HG03280 (cell line): Measurements from ENCODE around the gene ENAM.

Experiments
- ATAC-seq: cut with Tn5 transposase; IDR thresholded peaks from one replicate; pipeline ENCODE4 v1.9.1; 2021; ENCODE audit warnings: mild to moderate bottlenecking, moderate library complexity; ENCODE audit not compliant: unreplicated experiment

The ENAM gene, protein sequence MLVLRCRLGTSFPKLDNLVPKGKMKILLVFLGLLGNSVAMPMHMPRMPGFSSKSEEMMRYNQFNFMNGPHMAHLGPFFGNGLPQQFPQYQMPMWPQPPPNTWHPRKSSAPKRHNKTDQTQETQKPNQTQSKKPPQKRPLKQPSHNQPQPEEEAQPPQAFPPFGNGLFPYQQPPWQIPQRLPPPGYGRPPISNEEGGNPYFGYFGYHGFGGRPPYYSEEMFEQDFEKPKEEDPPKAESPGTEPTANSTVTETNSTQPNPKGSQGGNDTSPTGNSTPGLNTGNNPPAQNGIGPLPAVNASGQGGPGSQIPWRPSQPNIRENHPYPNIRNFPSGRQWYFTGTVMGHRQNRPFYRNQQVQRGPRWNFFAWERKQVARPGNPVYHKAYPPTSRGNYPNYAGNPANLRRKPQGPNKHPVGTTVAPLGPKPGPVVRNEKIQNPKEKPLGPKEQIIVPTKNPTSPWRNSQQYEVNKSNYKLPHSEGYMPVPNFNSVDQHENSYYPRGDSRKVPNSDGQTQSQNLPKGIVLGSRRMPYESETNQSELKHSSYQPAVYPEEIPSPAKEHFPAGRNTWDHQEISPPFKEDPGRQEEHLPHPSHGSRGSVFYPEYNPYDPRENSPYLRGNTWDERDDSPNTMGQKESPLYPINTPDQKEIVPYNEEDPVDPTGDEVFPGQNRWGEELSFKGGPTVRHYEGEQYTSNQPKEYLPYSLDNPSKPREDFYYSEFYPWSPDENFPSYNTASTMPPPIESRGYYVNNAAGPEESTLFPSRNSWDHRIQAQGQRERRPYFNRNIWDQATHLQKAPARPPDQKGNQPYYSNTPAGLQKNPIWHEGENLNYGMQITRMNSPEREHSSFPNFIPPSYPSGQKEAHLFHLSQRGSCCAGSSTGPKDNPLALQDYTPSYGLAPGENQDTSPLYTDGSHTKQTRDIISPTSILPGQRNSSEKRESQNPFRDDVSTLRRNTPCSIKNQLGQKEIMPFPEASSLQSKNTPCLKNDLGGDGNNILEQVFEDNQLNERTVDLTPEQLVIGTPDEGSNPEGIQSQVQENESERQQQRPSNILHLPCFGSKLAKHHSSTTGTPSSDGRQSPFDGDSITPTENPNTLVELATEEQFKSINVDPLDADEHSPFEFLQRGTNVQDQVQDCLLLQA

DNA sequence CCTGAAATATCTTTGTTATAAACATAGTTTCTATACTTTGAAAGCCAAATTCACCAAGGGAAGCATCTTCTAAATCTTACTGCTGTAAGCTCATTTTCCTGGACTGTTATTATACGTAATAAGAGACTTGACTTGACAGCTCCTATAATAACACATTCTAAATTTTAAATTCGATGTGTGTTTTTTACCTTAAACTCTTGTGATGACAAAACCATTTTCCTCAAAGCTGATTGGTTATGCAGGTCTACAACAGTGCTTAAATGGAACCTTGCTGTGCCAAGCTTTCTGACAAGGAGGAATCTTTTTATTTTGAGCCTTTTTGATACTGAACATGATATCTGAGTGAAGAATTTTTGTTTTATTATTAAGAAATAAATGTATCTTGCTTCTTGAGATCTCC is at the start of gene ENAM:
Gene ENAM, plus strand, starts transcription at position 301 of the 400 bp plus-strand sequence. CDS start 757 bp downstream, outside the sequence.
- no peak for ATAC-seq

DNA sequence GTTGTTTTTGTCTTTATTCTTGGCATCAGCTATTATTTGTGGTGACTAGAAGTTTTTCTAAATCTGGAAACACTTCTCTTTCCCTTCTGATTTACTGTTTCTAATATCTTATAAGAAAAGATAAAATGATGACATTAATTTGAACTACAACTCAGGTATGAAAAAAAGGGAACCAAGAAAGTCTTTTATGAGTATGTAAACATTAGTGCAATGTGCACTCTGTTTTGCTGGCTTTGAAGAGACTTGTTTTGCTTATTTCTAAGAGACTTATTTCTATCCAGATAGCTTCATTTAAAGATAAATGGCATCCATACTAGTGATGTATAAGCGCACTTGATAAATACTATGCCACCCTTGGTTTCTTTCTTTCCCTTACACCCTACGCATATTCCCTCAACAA is 46.6 kb upstream of the ENAM start:
- ATAC-seq = no peak

DNA sequence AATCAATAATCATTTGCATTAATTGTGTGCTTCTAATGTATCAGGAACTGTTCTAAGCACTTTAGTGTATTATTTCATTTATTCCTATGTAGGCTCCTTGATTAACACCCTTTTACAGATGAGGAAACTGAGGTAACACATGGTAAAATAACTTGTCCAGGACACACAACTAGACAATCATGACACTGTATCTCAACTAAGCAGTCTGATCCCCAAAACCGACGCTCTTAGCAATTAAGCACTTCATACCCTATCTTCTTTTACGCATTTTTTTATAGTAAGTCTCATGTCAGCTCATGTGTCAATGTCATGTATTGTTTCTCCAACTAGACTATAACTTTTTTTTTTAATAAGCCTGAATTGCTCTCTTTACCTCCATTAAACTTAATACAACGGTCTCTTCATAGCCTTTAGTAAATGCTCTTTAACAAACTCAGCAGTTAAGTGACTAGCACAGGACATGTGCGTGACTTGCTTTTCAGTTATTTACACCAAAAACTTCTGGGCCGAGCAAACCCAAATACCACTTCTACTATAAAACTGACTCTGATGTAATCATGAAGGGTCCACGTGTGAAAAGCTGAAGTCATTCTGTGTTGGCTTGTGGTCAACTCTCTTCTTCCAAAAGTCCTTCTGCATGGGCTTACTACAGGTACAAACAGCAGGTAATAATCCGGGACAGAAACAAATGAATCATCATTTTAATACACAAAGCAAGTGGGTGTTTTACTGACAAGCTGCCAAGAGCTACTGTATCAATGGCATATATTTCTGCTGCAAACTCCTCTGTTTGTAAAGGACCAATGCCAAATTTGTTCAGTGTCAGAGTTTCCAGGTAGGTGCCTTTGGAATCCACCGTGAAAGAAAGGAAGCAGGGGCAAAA is 44.4 kb upstream of the ENAM start:
- ATAC-seq = no peak

DNA sequence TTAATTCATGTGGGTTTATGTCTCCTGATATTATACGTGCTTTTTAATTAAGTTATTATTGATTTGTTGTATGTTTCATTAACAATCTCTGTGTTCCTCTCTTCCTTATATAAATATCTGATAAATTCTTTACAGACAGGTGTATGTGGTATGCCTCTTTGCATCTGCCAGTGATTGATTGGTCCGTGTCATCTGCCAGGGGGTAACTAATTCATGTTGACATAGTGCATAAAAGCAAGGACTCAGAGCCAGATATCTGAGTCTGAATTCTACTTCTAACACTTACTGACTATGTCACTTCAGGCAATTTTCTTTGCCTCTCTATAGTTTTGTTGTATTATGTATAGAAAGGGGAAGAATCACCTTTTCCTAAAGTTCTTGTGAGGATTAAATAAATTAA is 41.7 kb upstream of the ENAM start:
- ATAC-seq = no peak

DNA sequence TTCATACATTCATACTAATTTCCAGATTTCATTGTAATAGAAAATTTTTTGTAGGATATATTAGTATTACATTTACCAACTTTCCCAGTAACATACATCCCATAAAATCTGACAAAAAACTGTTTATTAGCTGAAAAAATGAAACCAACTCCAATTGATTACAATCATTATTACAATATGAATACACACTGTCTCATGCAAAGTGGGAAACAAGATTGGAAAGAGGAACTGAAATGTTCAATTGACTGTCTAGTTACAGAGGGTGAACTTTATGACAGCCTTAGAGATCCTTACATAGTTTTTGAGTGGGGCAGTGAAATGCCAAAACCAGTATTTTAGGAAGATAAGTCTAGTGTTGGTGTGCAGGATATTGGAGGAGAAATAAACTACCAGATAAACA is 38.8 kb upstream of the ENAM start:
- peak; percentile 95 for ATAC-seq

DNA sequence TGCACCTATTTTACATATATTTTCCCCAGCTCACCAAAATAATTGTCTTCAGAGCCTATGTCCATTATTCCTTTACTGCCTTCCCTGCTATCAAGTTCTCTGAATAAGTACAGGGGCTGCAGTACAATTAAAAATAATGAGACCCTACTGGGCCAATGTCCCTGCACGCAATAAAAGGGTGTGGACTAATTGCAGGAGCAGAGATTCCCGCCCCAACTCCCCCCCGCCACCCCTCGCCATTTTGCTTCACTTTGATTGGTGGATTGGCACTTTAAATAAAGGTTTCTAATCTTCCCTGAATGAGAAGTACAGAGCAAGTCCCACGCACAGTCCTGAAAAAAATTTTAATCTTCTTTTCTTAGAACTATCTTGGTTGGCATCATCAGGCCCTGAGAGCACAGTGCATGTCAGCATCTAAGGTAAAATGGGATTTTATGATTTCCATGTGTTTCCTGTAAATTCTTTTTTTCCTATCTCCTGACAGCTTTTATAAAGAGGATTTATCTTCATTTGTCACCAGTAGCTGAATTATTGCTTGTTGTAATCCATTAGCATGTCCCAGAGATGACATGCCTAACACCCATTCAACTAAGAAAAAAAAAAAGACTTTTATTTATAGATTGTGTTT is 36.5 kb upstream of the ENAM start, which contains the start of gene AMBN:
Gene AMBN, plus strand, starts transcription at position 302 of the 628 bp plus-strand sequence. Its CDS starts 103 bp downstream, at position 405.
- ATAC-seq = no peak

DNA sequence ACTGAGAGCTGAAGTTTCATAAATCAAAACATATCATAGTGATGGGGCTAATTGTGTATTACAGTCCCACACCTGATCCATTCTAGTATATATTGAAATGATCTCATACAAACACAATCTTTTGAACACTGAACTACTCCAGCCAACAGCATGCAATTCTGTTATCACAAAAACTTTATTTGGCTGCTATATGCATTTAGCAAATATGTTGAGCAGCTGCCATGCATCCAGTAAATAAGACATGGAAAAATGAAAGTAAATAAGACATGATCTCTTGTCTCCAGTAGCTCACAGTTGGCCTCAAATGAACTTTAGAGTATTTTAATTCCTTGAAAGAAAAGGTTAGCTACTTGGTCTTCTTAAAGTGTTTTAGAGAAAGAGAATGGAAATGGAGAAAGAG is 34.3 kb upstream of the ENAM start:
- ATAC-seq = no peak

DNA sequence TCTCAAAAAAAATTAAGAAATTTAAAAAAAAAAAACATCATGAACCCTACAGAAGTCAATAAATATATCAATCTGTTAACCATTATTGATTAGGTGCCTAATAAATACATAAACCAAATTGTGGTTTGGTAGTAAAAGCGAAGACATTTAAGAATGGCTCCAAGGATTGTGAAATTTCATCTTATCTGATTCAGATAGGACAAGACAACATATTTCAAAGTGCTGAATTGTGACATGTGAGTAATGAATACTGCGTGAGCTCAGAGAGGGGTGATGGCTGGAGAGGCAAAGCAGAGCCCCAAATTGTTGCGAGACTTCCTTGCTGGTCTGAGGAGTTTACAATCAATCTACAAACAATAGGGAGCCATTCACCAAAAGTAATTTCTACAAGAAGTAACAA is 28.2 kb upstream of the ENAM start:
- no peak for ATAC-seq

DNA sequence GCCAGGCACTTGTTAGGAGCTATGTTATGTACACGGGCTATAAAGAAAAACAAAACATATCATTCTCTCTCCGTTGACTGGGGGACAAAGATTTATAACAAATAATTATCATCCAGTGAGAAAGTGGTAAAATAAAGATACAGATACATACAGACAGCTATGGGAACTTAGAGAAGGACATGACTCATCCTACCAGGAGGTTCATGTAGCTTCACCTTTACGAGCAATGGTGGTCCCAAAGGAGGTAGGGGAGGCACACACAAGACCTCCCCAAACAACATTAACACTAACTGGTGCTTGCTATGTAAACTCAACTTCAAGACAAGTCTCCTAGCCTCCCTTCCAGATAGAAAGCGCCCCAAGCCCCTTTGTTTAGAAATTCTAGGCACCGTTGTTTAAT is 27.6 kb upstream of the ENAM start:
- no peak for ATAC-seq

DNA sequence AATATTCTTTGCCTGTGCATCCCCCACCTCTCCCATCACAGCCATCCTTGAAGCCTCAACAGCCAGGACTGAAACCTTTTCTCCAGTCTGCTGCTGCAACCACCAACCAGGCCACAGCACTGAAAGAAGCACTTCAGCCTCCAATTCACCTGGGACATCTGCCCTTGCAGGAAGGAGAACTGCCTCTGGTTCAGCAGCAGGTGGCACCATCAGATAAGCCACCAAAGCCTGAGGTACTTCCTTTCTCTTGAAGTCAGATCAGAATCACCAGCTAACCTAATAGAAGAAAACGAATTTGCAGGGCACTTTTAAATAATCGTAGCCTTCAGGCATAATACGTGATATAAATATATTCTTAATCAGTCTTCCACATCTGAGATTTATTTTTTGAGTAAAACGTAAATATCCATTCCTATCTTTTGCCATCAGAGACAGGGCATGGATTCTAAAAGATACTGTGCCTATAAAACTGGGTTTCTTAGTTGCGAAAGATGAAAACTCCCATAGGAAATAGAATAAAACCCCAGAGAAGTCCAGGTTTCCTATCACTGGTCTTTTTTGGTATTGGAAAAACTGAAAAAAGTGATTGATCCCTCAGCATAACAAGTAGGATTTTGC is 27.0 kb upstream of the ENAM start:
- ATAC-seq = peak; percentile 94

DNA sequence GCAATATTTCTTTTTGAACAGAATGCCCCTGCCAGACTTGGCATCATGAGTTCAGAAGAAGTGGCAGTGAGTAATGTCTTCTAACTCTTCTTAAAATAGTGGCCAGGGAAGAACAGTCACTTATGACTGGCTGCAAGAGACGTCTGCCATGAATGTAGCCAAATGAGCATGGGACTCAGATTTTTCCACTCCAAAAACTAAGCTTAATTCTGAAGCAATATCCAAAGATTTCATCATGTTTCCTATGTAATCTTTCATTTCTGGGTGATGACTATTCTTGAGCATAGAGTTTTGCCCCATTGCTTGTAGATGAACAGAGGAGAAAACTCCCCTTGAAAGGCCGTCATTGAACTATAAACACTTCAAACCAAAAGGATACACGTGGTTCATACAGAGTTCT is 24.7 kb upstream of the ENAM start:
- ATAC-seq = no peak

DNA sequence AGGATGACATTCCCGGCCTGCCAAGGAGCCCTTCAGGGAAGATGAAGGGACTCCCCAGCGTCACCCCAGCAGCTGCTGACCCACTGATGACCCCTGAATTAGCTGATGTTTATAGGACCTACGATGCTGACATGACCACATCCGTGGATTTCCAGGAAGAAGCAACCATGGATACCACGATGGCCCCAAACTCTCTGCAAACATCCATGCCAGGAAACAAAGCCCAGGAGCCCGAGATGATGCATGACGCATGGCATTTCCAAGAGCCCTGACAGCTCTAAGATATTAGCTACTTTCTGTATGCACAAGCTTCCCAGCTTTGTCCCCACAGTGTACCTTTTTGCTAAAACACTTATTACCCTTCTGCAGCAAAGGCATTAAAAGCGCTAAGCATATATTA is 22.1 kb upstream of the ENAM start:
- no peak for ATAC-seq

DNA sequence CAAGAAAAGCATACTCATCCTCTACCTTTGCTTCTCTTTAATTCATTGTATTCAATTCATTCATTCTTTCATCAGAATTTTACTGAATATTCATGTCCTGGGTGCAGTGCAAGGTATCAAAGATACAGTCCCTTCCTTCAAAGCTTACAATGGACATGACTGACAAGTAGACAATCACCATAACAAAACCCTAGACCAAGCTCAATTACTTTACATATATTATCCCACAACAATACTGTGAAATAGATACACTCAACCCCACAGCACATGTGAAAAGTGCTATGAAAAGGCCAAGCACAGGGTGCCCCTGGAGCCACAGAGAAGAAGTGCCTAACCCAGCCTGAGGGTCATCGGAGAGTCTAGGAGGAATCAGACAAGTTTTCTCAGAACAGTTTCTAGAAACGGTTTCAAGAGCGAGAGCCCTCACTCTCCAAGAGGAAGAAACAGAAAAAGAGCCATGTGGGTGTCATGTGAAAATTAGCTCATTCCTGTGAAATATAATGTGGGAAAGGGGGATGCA is 21.1 kb upstream of the ENAM start:
- ATAC-seq = no peak

DNA sequence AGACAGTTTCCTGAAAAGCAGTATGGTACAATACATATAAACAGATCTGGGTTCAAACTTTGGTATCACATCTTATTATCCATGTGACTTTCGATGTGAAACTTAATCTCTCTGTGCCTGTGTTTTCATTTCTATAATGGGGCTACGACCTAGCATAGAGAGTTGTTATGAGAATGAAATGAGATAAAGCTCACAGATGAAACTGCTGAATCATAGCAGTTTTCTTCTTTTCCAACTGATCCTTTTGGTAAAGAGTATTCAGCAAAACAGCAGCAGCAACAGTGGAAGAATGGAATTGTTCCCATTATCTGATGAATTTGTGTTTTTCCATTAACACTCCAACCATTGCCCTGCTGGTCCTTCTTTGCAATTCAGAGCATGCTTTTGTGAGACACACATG is 20.2 kb upstream of the ENAM start:
- ATAC-seq = no peak

DNA sequence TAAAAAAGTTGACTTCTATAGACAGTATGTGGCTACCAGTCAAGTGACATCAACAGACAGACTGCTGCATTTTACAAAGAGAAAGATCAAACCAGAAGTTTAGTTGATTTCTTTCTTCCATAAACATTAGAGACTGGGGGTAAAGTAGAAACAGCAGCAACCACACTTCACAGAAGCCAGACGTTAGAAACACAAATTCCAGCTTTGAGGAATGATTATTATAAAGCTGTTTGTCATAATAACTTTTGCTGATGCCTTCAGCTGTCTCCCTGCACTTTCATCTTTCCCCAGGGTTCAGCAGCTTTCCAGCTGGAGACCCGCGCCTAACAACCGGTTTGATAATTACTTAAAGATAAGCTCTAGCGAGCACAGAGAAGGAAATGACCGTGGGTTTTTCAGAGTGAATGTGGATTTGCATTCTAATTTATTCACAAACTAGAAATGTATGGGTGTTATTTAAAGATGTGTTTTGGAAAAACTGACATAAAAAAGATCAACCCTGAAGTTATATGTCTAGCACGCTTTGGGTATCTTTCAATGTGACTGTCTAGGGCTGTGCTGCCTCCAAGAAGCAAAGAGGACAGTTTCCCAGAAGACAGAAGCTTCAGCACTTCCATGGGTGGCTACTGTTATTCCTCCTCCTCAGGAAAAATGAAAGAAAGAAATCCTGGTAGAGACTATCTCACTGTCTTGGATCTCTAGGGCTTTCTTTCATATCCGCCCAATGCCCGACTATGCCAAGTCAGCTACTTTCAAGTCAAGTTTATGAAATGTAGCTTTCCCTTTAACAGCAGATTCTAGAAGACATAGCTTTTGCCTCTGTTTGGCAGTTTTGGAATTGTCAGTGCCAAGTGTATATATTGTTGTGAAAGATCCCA is 15.0 kb upstream of the ENAM start:
- ATAC-seq = no peak

DNA sequence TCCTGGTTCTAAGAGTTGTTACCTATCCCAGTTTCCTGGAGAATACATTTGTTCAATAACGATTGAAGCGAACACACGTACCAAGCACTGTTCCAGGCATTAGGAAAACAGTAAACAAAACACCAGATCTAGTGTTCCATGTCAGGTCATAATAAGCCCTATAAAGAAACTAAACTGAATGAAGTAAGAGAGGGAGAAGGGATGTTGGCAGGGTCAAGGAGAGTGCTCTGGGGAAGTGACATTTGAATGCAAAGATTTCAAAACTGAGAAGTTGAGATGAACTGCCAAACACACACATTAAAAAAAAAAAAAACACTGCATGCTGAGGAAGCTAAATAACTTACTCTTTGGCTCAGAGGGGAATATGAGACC is 14.4 kb upstream of the ENAM start:
- no peak for ATAC-seq

DNA sequence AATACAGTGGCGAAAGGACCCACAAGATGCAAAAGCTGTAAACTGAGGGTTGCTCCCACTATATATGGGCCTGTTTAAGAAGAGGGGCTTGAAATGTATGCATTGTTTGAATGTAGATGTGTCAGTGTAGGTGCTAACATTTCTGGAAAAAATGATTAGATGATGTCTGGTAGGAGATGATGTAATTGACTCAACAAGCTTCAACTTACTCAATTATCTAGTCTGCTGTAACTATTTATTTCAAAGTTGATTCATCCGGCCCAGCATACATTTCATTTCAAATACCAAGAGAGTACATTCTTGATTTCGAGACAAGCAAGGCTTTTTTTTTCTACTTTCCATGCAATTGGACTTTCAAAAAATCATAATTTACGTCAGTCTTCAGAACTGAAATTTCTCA is 9.3 kb upstream of the ENAM start:
- ATAC-seq = no peak

DNA sequence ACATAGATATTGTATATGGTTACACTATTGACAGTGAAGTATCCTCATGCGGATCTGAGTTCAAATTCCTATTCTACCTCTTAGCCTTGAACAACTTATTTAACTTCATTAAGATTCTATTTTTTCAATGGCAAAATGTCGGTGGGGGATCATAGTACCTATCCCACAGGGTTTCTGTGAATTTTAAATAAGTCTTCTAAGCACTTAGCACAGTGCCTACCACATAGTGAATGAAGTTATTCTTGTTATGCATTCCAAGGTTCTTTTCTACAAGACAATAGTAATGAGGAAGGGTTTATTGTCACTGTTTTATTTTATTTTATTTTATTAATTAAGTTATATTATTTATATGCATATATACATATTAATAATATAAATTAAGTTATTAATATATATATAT is 8.8 kb upstream of the ENAM start:
- no peak for ATAC-seq
